Heart left ventricle (tissue), 13 donors: ENCODE data around the gene UBE2QL1.

Experiments used
- CTCF ChIP-seq, 12 donors: fragments of 200-600 bp; sonication (generic) in 4 of 12; IDR thresholded peaks; one replicate each; pipeline versions ENCODE4 v1.5.0 to v1.8.0; 2018 to 2022; ENCODE audit warnings: antibody characterized with exemption in 12 of 12, mild to moderate bottlenecking in 5 of 12
- POLR2A ChIP-seq, 2 donors: fragments of 450-650 bp; IDR thresholded peaks; one replicate each; pipeline ENCODE4 v1.6.1; 2017; ENCODE audit warnings: antibody characterized with exemption in 2 of 2, mild to moderate bottlenecking in 2 of 2, moderate library complexity in 2 of 2
- donor health status: ischemic (EF 13 %, LVEDD 7.1; RV severe dilation, severe dysfunction).
- donor health status: DM: no; HTN: yes; CAD: no.
- donor health status: DM: no; HTN: no; CAD: no.
- donor health status: ischemic (EF 25% LVEDD 6.9; RV normal size, moderate dysfunction).
- donor health status: ischemic (EF 25% LVEDD 5.7; RV mildly dilated, moderate dysfunction).
- donor health status: ischemic (EF 35%, LVEDD 5.7; RV mildly dilated, moderate dysfunction).
- donor health status: nonischemic (EF 11% LVEDD 7.7; RV severe dilation, severe dysfunction).
- donor health status: DM: yes; HTN: yes; CAD: no.
- donor health status: PGD.
- donor health status: ischemic (EF 29% LVEDD 5.4; RV normal size, mild dysfunction).
- donor health status: nonischemic (EF 23%, LVEDD 6.1; RV moderate dilation, normal function).

GRCh38 chr5:6485441-6485840 lies 36.8 kb downstream of the UBE2QL1 start:
- TF ChIP-seq CTCF (IDR thresholded peaks at IDR 0.05) (no peak), POLR2A (IDR thresholded peaks at IDR 0.05) (no peak)
